OCI-LY7 (cell line): Measurements from ENCODE around the gene SPOPL. TPM values are rescaled to one million over a fixed set of nuclear protein-coding genes. Genes with fewer than 3 reads are reported as not detected.

Experiments used
- BruUV-seq: library from RNA; stranded (reverse); fragments of 400-500 nt; replicated peaks from 2 replicates; lab custom pipeline; 2021; lab: Mats Ljungman, UMichigan
- CTCF ChIA-PET: fragments of 300-600 bp; sonication (Branson Sonifier 250); formaldehyde crosslinking; loops from one replicate; lab custom pipeline; 2022; ENCODE audit warnings: antibody characterized with exemption; ENCODE audit not compliant: unreplicated experiment; lab: Charles Lee
- POLR2A ChIA-PET: fragments of 300-600 bp; sonication (Branson Sonifier 250); formaldehyde crosslinking; loops from one replicate; lab custom pipeline; 2022; ENCODE audit warnings: antibody characterized with exemption; lab: Charles Lee
- DNase-seq: peaks from one replicate; pipeline ENCODE4 v3.0.0-alpha.2; 2015; ENCODE audit warnings: low spot score
- H2AFZ ChIP-seq: fragments of 200-600 bp; sonication (generic), shearing (Covaris generic); 2 replicates; pipeline ENCODE4 v1.6.1; 2014; ENCODE audit warnings: mild to moderate bottlenecking, antibody characterized with exemption, low read length, moderate library complexity
- H3K27ac ChIP-seq: fragments of 200-600 bp; sonication (generic); 2 replicates; pipeline ENCODE4 v1.5.1; 2014; ENCODE audit warnings: mixed run types, low read depth, mild to moderate bottlenecking, moderate library complexity, low read length, inconsistent platforms; ENCODE audit not compliant: poor library complexity, severe bottlenecking
- H3K36me3 ChIP-seq: fragments of 200-600 bp; sonication (generic); 2 replicates; pipeline ENCODE4 v1.6.1; 2014; ENCODE audit warnings: mild to moderate bottlenecking, antibody characterized with exemption, low read length, moderate library complexity, mixed read lengths; ENCODE audit not compliant: insufficient read depth
- H3K4me1 ChIP-seq: fragments of 200-600 bp; sonication (generic); 2 replicates; pipeline ENCODE4 v1.5.1; 2014; ENCODE audit warnings: mild to moderate bottlenecking, low read length; ENCODE audit not compliant: insufficient read depth, poor library complexity, severe bottlenecking
- H3K4me2 ChIP-seq: fragments of 200-600 bp; sonication (generic); 2 replicates; pipeline ENCODE4 v1.6.1; 2014; ENCODE audit warnings: mild to moderate bottlenecking, low read length
- H3K4me3 ChIP-seq: fragments of 200-600 bp; sonication (generic); 2 replicates; pipeline ENCODE4 v1.5.1; 2014; ENCODE audit warnings: mild to moderate bottlenecking, low read depth, low read length; ENCODE audit not compliant: poor library complexity, severe bottlenecking
- H3K79me2 ChIP-seq: fragments of 200-600 bp; sonication (generic); 2 replicates; pipeline ENCODE4 v1.6.1; 2016; ENCODE audit warnings: low read depth, mild to moderate bottlenecking, low read length, moderate library complexity, mixed read lengths; ENCODE audit not compliant: insufficient read depth
- H3K9me2 ChIP-seq: fragments of 200-600 bp; sonication (generic); 2 replicates; pipeline ENCODE4 v1.6.1; 2016; ENCODE audit warnings: mild to moderate bottlenecking, low read length, mixed read lengths; ENCODE audit not compliant: insufficient read depth
- H3K9me3 ChIP-seq: fragments of 200-600 bp; sonication (generic); 2 replicates; pipeline ENCODE4 v1.6.1; 2014; ENCODE audit warnings: mild to moderate bottlenecking, mixed run types, low read length, mixed read lengths
- H4K20me1 ChIP-seq: fragments of 200-600 bp; sonication (generic); 2 replicates; pipeline ENCODE4 v1.6.1; 2014; ENCODE audit warnings: mild to moderate bottlenecking, antibody characterized with exemption, low read length, moderate library complexity, mixed read lengths; ENCODE audit not compliant: insufficient read depth
- CTCF ChIP-seq: fragments of 200-600 bp; sonication (generic); conservative IDR thresholded peaks from 2 replicates; pipeline ENCODE4 v1.5.1; 2014; ENCODE audit warnings: mild to moderate bottlenecking, antibody characterized with exemption, low read length, moderate library complexity, mixed read lengths
- EZH2phosphoT487 ChIP-seq: fragments of 200-600 bp; sonication (generic); IDR thresholded peaks from 2 replicates; pipeline ENCODE4 v1.6.1; 2018; ENCODE audit warnings: low read depth, borderline replicate concordance, mild to moderate bottlenecking, mixed run types, antibody characterized with exemption, low read length, moderate library complexity, mixed read lengths
- intact Hi-C: fragments of 100-400 bp; cut with micrococcal nuclease; formaldehyde crosslinking; loops from one replicate; pipeline ENCODE4 v1.10.0; 2022; ENCODE audit not compliant: unreplicated experiment
- total RNA-seq, 2 experiments: library from RNA; depleted of rRNA in 1 of 2; stranded (reverse); fragments of >200 nt in 1 of 2; shearing (Covaris generic) in 1 of 2; gene quantifications; 2 replicates each; pipeline ENCODE4 v1.2.3, GENCODE V29; 2014 to 2022

The SPOPL gene
- total RNA-seq, 2 experiments from 2014 or later, result 11.4 to 18.3 TPM

- H3K79me2 ChIP-seq, result peaks cover 11% of the 10 kb centered on the region; the same call in 1 of the 2 replicates
- no peak overlapping the region for H2AFZ ChIP-seq
- CTCF ChIA-PET, result no interaction called here
- POLR2A ChIA-PET, result no interaction called here
- H3K9me3 ChIP-seq, result no peaks in the 10 kb centered on the region
- no peaks in the 10 kb centered on the region for H3K4me1 ChIP-seq
- intact Hi-C loops, result no loop called here
- H3K9me2 ChIP-seq, result no peaks in the 10 kb centered on the region; the same call in 1 of the 2 replicates
- H3K4me2 ChIP-seq, result no peak overlapping the region
- TF ChIP-seq EZH2phosphoT487, result no peak
- no peak for TF ChIP-seq CTCF
- peaks cover 68% of the 10 kb centered on the region for H3K36me3 ChIP-seq
- no peak overlapping the region for H3K27ac ChIP-seq
- no peak for DNase-seq
- BruUV-seq, result TSS peak; percentile 11
- H4K20me1 ChIP-seq, result peaks cover 5% of the 10 kb centered on the region; the same call in 1 of the 2 replicates
- no peak overlapping the region for H3K4me3 ChIP-seq
Measured at GRCh38 chr2:138554123-138554522, 52.6 kb downstream of the SPOPL start.

GRCh38 chr2:138559641-138560040 lies 58.1 kb downstream of the SPOPL start:
- Histone ChIP-seq H3K36me3 (peaks cover 71% of the 10 kb centered on the region), H3K4me3 (no peak overlapping the region), H3K27ac (no peak overlapping the region), H3K9me2 (no peaks in the 10 kb centered on the region), H3K4me1 (no peaks in the 10 kb centered on the region), H4K20me1 (no peaks in the 10 kb centered on the region), H3K4me2 (no peak overlapping the region), H3K9me3 (no peaks in the 10 kb centered on the region), H3K79me2 (no peaks in the 10 kb centered on the region), H2AFZ (no peak overlapping the region)
- BruUV-seq, result no TSS peak
- intact Hi-C loops, result no loop called here
- CTCF ChIA-PET, result no interaction called here
- TF ChIP-seq EZH2phosphoT487, result no peak
- TF ChIP-seq CTCF, result no peak
- no peak for DNase-seq
- POLR2A ChIA-PET, result interaction anchor here (1.0 kb wide), 1 partner anchor 9 kb away, joined by 4 read pairs; no protein-coding TSS in a partner anchor

GRCh38 chr2:138564586-138565229 lies 63.1 kb downstream of the SPOPL start:
- H3K27ac ChIP-seq, result no peak overlapping the region
- peaks cover 75% of the 10 kb centered on the region for H3K36me3 ChIP-seq
- H3K79me2 ChIP-seq, result no peaks in the 10 kb centered on the region
- intact Hi-C loops, result no loop called here
- ChIA-PET CTCF (no interaction called here), POLR2A (interaction anchor here (1.9 kb wide), 1 partner anchor 13 kb away, joined by 7 read pairs; no protein-coding TSS in a partner anchor)
- no peak overlapping the region for H3K4me3 ChIP-seq
- H3K4me2 ChIP-seq, result no peak overlapping the region
- DNase-seq, result no peak
- TF ChIP-seq EZH2phosphoT487 (no peak), CTCF (no peak)
- no peak overlapping the region for H2AFZ ChIP-seq
- H3K9me3 ChIP-seq, result no peaks in the 10 kb centered on the region
- H3K9me2 ChIP-seq, result no peaks in the 10 kb centered on the region
- no peaks in the 10 kb centered on the region for H3K4me1 ChIP-seq
- BruUV-seq, result no TSS peak
- H4K20me1 ChIP-seq, result no peaks in the 10 kb centered on the region
